Osteoblast (primary cell): Measurements from ENCODE around the gene SAE1. TPM values are rescaled to one million over a fixed set of nuclear protein-coding genes. Genes with fewer than 3 reads are reported as not detected.

Source experiments
- DNase-seq: peaks from one replicate; pipeline ENCODE4 v3.0.0; 2011; ENCODE audit warnings: low spot score, mixed read lengths; ENCODE audit not compliant: insufficient read length; ENCODE audit errors: missing footprints
- H2AFZ ChIP-seq: 2 replicates; pipeline ENCODE4 v1.6.0; 2011; ENCODE audit warnings: mild to moderate bottlenecking, low read length
- H3K27ac ChIP-seq: 2 replicates; pipeline ENCODE4 v1.5.1; 2011; ENCODE audit warnings: mild to moderate bottlenecking, low read depth, low read length, moderate library complexity
- H3K27me3 ChIP-seq: 2 replicates; pipeline ENCODE4 v1.6.0; 2012; ENCODE audit warnings: mild to moderate bottlenecking, control low read depth, inconsistent platforms, low read length, moderate library complexity; ENCODE audit not compliant: insufficient read depth
- H3K36me3 ChIP-seq: 2 replicates; pipeline ENCODE4 v1.5.1; 2011; ENCODE audit warnings: mild to moderate bottlenecking, low read length, control low read depth, moderate library complexity; ENCODE audit not compliant: insufficient read depth
- H3K4me1 ChIP-seq: 2 replicates; pipeline ENCODE4 v1.5.1; 2011; ENCODE audit warnings: mild to moderate bottlenecking, low read length, control low read depth, moderate library complexity; ENCODE audit not compliant: insufficient read depth
- H3K4me2 ChIP-seq: 2 replicates; pipeline ENCODE4 v1.6.0; 2011; ENCODE audit warnings: mild to moderate bottlenecking, low read length; ENCODE audit not compliant: insufficient read depth
- H3K4me3 ChIP-seq: fragments of 200-600 bp; sonication (generic); 3 replicates; pipeline ENCODE4 v1.5.1; 2012; ENCODE audit warnings: mild to moderate bottlenecking, low read length, inconsistent platforms; ENCODE audit not compliant: insufficient read depth
- H3K79me2 ChIP-seq: 2 replicates; pipeline ENCODE4 v1.6.0; 2012; ENCODE audit warnings: mild to moderate bottlenecking, low read length, control low read depth, inconsistent platforms; ENCODE audit not compliant: insufficient read depth
- H3K9me3 ChIP-seq: 2 replicates; pipeline ENCODE4 v1.5.1; 2011; ENCODE audit warnings: low read depth, low read length, control low read depth
- H4K20me1 ChIP-seq: 2 replicates; pipeline ENCODE4 v1.6.0; 2012; ENCODE audit warnings: mild to moderate bottlenecking, low read length, control low read depth; ENCODE audit not compliant: insufficient read depth
- total RNA-seq: library from RNA; depleted of rRNA; stranded (reverse); fragments of >200 nt; gene quantifications from 2 replicates; pipeline ENCODE4 v1.2.3, GENCODE V29; 2012
- TF ChIP-seq, protein P1 (sequence below): IDR thresholded peaks from 2 replicates; pipeline ENCODE4 v1.5.1; 2011; ENCODE audit warnings: mild to moderate bottlenecking, low read depth, low read length, moderate library complexity; ENCODE audit errors: extremely low read depth

SAE1 gene
- total RNA-seq, 1 donor, result 105 TPM

DNA sequence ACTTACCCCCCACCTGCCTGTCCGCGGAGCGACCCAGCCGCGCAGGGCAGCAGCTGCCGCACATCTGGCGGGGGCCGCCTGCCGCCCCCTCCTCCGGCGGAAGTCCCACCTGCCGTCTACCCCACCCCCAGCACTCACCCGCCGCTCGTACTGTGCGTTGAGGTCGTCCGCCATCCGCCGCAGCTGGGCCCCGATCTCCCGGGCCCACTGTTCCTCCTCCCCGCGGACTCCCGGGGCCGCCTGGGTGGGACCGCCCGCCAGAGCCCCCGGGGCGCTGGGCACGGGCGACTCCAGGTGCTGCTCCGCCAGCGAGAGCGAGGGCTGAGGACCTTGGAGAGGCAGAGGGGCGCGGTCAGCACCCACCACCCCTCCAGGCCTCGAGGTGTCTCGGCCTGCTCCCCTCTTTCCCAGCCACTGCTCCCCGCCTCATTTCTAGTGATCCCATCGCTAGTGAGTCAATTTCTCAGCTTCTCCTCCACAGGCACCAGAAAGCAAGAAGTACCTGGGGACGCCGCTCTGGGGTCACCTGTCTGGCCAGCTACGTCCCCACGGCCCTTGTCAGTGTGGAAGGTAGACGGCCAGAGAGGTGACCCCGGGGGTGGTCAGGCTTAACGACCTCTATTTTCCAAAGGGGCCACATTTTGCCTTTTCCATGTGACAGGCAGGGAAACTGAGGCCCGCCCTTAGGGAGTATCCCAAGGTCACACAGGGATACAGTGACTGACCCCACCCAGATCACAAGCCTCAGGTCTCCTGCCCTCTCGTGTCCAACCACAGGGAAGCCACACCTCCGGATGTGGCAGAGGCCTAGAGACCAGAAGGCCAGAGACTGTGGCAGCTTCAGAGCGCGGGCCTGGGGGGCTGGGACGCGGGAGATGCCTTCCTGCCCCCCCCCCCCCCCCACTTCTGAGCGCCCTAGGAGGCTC, 96.1 kb downstream of the SAE1 start:
- DNase-seq, result peak; percentile 79
- H4K20me1 ChIP-seq, result peaks cover 16% of the 10 kb centered on the region
- TF ChIP-seq, protein P1, sequence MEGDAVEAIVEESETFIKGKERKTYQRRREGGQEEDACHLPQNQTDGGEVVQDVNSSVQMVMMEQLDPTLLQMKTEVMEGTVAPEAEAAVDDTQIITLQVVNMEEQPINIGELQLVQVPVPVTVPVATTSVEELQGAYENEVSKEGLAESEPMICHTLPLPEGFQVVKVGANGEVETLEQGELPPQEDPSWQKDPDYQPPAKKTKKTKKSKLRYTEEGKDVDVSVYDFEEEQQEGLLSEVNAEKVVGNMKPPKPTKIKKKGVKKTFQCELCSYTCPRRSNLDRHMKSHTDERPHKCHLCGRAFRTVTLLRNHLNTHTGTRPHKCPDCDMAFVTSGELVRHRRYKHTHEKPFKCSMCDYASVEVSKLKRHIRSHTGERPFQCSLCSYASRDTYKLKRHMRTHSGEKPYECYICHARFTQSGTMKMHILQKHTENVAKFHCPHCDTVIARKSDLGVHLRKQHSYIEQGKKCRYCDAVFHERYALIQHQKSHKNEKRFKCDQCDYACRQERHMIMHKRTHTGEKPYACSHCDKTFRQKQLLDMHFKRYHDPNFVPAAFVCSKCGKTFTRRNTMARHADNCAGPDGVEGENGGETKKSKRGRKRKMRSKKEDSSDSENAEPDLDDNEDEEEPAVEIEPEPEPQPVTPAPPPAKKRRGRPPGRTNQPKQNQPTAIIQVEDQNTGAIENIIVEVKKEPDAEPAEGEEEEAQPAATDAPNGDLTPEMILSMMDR, result no peak
- peaks cover 49% of the 10 kb centered on the region for H3K79me2 ChIP-seq
- H3K36me3 ChIP-seq, result peaks cover 7% of the 10 kb centered on the region
- H2AFZ ChIP-seq, result no peak overlapping the region
- H3K4me1 ChIP-seq, result peaks cover 43% of the 10 kb centered on the region
- peak overlapping the region; percentile 80 for H3K27ac ChIP-seq
- H3K4me3 ChIP-seq, result peak overlapping the region; percentile 88
- no peaks in the 10 kb centered on the region for H3K27me3 ChIP-seq
- peak overlapping the region; percentile 96 for H3K4me2 ChIP-seq
- no peaks in the 10 kb centered on the region for H3K9me3 ChIP-seq

- no peak overlapping the region for H2AFZ ChIP-seq
- H3K4me2 ChIP-seq, result peak overlapping the region; percentile 96
- no peaks in the 10 kb centered on the region for H3K9me3 ChIP-seq
- no peaks in the 10 kb centered on the region for H3K27me3 ChIP-seq
- TF ChIP-seq, protein P1, result no peak
- peaks cover 51% of the 10 kb centered on the region for H3K4me1 ChIP-seq
- peak overlapping the region; percentile 80 for H3K27ac ChIP-seq
- H3K4me3 ChIP-seq, result peak overlapping the region; percentile 88
- H3K79me2 ChIP-seq, result peaks cover 50% of the 10 kb centered on the region
- H4K20me1 ChIP-seq, result peaks cover 16% of the 10 kb centered on the region
- H3K36me3 ChIP-seq, result peaks cover 6% of the 10 kb centered on the region
- DNase-seq, result peak; percentile 99
Observed at GRCh38 chr19:47227352-47228167, 96.9 kb downstream of the SAE1 start.

DNA sequence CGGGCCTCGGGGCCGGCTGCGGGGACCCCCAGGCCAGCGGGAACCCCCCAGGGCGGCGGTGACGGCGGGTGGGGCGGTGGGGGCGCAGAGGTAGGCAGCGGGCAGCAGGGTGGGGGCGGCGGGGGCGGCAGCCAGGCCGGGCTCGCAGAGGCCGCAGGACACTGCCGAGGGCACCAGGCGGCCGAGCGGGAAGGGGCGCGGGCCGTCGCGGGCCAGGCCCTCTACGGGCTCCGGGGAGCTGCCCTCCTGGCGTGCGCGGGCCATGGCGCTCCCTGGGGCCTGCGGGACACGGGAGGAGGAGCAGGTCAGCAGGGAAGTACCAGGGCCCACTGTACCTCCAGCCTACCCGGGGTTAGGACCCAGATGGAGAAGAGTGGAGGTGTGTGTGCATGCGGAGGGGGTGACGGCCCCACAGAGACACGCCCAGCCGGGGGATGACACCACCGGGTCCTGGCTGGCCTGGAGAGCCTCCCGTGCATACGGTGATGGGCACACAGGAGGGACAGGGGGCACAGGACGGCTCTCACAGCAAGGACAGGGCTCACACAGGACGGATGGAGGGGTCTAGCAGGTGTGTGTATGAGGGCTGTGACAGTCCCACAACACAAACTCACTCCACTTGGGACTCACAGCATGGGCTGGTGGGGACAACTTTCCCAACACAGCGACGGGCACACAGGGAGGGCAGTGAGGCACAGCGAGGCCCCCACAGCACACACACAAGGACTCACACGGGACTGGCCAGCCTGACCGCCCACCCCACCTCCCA, 97.7 kb downstream of the SAE1 start:
- peaks cover 6% of the 10 kb centered on the region for H3K36me3 ChIP-seq
- peaks cover 16% of the 10 kb centered on the region for H4K20me1 ChIP-seq
- peak overlapping the region; percentile 88 for H3K4me3 ChIP-seq
- TF ChIP-seq, protein P1, result no peak
- peak overlapping the region; percentile 96 for H3K4me2 ChIP-seq
- DNase-seq, result peak; percentile 86
- H3K9me3 ChIP-seq, result no peaks in the 10 kb centered on the region
- peak overlapping the region; percentile 80 for H3K27ac ChIP-seq
- peaks cover 50% of the 10 kb centered on the region for H3K79me2 ChIP-seq
- H3K27me3 ChIP-seq, result no peaks in the 10 kb centered on the region
- H3K4me1 ChIP-seq, result peaks cover 54% of the 10 kb centered on the region
- no peak overlapping the region for H2AFZ ChIP-seq
